HG03139 (cell line): Measurements from ENCODE around the gene NRP1.

ENCODE experiments used
- ATAC-seq: cut with Tn5 transposase; IDR thresholded peaks from one replicate; pipeline ENCODE4 v1.9.1; 2021; ENCODE audit not compliant: unreplicated experiment

The NRP1 gene

GRCh38 chr10:33192190-33192589 lies 142.3 kb downstream of the NRP1 start:
- no peak for ATAC-seq

GRCh38 chr10:33190406-33190805 lies 144.1 kb downstream of the NRP1 start:
- ATAC-seq = no peak

- no peak for ATAC-seq
Observed at GRCh38 chr10:33189808-33190207, 144.7 kb downstream of the NRP1 start.

GRCh38 chr10:33189363-33189762 lies 145.1 kb downstream of the NRP1 start:
- no peak for ATAC-seq

- no peak for ATAC-seq
Observed at GRCh38 chr10:33187427-33187999, 147.0 kb downstream of the NRP1 start.

GRCh38 chr10:33186150-33186549 lies 148.3 kb downstream of the NRP1 start:
- ATAC-seq = no peak

DNA sequence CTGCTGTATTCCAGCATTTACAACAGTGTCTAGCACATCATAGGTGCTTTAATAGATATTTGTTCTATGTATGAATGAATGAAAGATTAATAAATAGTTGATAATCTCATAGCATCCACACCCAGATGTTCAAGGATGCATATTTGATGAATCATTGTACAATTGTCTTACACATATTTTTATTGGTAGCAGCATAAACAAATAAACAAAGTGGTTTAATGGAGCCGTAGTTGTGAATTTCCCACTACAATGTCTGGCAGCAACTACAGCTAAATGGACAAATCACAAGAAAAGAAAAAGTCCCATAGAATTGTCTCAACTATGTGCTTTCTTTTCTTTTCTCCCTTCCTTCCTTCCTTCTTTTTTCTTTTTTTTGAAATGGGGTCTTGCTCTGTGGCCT lies 150.8 kb downstream of the NRP1 start:
- ATAC-seq = no peak

DNA sequence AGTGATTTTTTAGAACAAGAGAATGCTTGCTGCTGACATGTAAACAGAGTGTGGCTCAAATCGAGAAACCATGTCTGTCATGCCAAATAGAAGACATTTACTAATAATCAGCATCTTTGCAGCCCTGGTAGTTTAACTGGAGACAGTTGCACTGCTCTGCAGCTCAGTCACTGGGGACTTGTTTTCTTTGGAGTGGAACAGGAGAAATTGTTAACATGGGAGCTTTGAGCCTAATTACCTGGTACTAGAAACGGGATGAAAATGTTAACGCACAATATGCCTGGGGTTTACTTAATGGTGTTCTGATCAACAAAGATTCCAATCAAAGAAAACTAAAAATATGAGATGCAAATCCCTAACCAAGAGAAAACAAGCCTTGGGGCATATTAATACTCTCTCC lies 153.5 kb downstream of the NRP1 start:
- ATAC-seq = no peak

DNA sequence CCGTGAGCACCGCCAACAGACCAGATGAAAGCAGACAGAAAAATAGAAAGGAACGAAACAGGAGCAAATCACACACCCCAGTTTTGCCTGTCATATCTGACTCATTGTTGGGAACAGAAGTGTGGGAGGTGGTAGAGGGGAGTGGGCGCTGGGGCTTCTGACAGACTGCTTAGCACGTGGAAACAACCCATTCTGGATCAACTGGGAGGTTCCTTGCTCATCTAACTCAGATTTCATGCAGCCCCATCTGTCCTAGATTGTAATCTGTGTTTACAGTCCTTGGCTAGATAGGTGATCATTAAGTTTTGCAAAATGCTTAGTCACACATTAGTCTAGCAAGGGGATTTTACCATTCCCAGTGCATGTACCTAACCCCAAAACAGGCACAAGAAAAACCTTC lies 154.1 kb downstream of the NRP1 start:
- ATAC-seq = no peak

GRCh38 chr10:33179067-33179466 lies 155.4 kb downstream of the NRP1 start:
- ATAC-seq = no peak

DNA sequence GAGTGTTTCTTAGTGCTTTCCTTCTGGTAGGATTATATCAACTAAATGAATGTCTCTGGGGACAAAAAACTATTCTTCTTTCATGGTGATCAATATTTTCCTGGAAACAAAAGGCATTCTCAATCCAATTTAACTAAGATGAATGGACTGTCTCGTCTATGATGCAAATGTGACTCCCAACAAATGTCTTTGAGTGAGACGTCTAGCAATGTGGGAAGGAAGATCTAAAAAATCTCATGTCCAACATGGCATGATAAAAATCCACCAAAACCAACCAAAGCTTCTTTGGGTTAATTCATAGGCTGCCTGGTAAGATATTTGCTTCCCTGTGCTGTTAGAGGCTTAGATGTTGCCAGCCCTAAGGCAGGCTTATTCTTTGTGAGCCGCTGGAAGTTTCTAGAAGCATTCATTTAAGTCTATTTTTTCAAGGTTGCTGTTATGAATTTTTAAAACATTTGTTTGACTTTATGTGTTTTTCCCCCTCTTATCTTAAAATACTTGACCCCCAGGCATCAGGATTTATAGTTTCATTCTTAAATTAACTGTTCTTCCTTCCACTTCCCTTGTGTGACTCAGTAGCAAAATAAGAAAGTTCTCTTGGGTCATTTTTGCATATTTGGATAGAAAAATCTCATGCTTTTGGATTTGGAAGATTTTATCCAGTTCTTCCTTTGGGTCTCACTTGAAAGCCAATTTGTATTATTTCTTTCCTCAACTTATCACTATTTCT lies 156.3 kb downstream of the NRP1 start:
- no peak for ATAC-seq

GRCh38 chr10:33176688-33177087 lies 157.8 kb downstream of the NRP1 start:
- ATAC-seq = no peak

GRCh38 chr10:33174674-33175434 lies 159.6 kb downstream of the NRP1 start:
- ATAC-seq = no peak

- ATAC-seq = no peak
Observed at GRCh38 chr10:33165911-33166310, 168.6 kb downstream of the NRP1 start.

GRCh38 chr10:33164060-33164709 lies 170.3 kb downstream of the NRP1 start:
- no peak for ATAC-seq

GRCh38 chr10:33162248-33162575 lies 172.3 kb downstream of the NRP1 start:
- no peak for ATAC-seq

GRCh38 chr10:33161550-33162247 lies 172.8 kb downstream of the NRP1 start:
- ATAC-seq = no peak

- ATAC-seq = no peak
Observed at GRCh38 chr10:33160151-33160550, 174.3 kb downstream of the NRP1 start.

GRCh38 chr10:33157103-33157502 lies 177.4 kb downstream of the NRP1 start:
- no peak for ATAC-seq

DNA sequence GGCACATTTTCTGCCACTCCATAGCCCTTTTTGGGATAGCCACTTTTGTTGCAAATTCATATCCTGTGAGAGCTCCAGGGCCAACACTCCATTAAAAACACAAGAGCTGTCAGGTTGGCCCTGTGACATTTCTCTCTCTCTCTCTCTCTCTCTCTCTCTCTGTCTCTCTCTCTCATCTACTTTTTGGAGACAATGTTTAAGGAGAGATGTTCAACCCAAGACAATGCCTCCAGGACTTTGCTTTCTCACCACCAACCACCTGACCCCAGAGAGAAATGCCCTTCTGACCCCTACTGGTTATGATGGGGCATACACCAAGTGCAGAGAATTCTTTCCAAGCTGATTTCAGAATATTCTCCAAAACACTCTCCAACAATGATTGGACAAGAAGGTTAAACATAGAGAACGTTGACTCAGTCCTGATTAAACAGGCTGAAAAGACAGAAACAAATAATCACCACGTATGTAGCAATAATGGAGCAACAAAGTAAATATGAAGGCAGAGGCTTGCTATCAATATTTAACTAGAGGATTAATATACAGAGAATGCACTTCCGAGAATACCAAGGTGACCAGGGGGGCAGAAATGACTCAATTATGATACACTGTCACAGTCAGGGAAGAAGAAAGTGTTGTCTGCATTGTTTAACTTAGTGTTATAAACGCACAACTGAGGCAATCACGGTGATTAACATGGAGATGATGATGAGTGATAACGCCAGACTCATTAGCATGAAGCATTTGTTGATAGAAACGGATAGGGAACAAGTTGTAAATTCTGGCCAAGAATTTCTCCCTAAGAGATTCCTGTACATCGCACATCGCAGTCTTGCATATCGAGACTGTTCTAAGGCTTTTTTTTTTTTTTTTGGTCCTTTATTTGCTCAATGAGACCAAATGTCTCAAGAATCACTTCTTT lies 178.5 kb downstream of the NRP1 start:
- peak; percentile 77 for ATAC-seq
